Stimulated activated CD8-positive, alpha-beta memory T cell treated with anti-CD3 and anti-CD28 coated beads, Interleukin-2, amount 100 ng/mL, for 1 hour (primary cell): ENCODE measurements around the gene ECE1.

Source experiments
- DNase-seq, 2 donors: peaks; one replicate each; pipeline ENCODE4 v3.0.0-alpha.2; 2020; ENCODE audit warnings: low read depth in 2 of 2

The ECE1 gene

GRCh38 chr1:21269461-21270085 lies 20.7 kb downstream of the ECE1 start:
- DNase-seq, result no peak

- DNase-seq, result no peak
These were observed 21.7 kb downstream of the ECE1 start for GRCh38 chr1:21268281-21269239.

- no peak for DNase-seq
These were observed 22.8 kb downstream of the ECE1 start for GRCh38 chr1:21267191-21268077.

GRCh38 chr1:21266119-21266774 lies 24.0 kb downstream of the ECE1 start:
- DNase-seq, result no peak

GRCh38 chr1:21265644-21266043 lies 24.6 kb downstream of the ECE1 start:
- no peak for DNase-seq

- no peak for DNase-seq
These were observed 25.4 kb downstream of the ECE1 start for GRCh38 chr1:21264898-21265297.

GRCh38 chr1:21263653-21264225 lies 26.5 kb downstream of the ECE1 start:
- no peak for DNase-seq

GRCh38 chr1:21263052-21263429 lies 27.2 kb downstream of the ECE1 start:
- no peak for DNase-seq

- no peak for DNase-seq
These were observed 27.8 kb downstream of the ECE1 start for GRCh38 chr1:21262293-21263051.

GRCh38 chr1:21261551-21262292 lies 28.5 kb downstream of the ECE1 start:
- no peak for DNase-seq

GRCh38 chr1:21260405-21261125 lies 29.7 kb downstream of the ECE1 start:
- no peak for DNase-seq

GRCh38 chr1:21259316-21260076 lies 30.8 kb downstream of the ECE1 start:
- DNase-seq, result no peak

GRCh38 chr1:21258331-21259134 lies 31.7 kb downstream of the ECE1 start:
- no peak for DNase-seq

GRCh38 chr1:21257431-21258135 lies 32.7 kb downstream of the ECE1 start:
- no peak for DNase-seq

GRCh38 chr1:21256776-21257175 lies 33.5 kb downstream of the ECE1 start:
- no peak for DNase-seq

GRCh38 chr1:21255943-21256320 lies 34.3 kb downstream of the ECE1 start:
- DNase-seq, result no peak
